Esophagus squamous epithelium (tissue), 4 donors: Measurements from ENCODE around the gene DPH2.

Experiments used
- CTCF ChIP-seq, 6 experiments: fragments of 450-650 bp in 4 of 6; fragments of 200-600 bp in 2 of 6; sonication (generic) in 2 of 6; IDR thresholded peaks; one replicate each; pipeline ENCODE4 v1.5.1; 2016 to 2019; ENCODE audit warnings: antibody characterized with exemption in 6 of 6, mild to moderate bottlenecking in 4 of 6, moderate library complexity in 4 of 6
- POLR2A ChIP-seq, 4 donors: fragments of 450-650 bp; IDR thresholded peaks; one replicate each; pipeline ENCODE4 v1.6.1; 2017; ENCODE audit warnings: antibody characterized with exemption in 4 of 4, mild to moderate bottlenecking in 4 of 4, moderate library complexity in 3 of 4

GRCh38 chr1:43982241-43982640, 12.4 kb downstream of the DPH2 start:
- no peak for TF ChIP-seq CTCF (IDR thresholded peaks at IDR 0.05)
- no peak for TF ChIP-seq POLR2A (IDR thresholded peaks at IDR 0.05)
